Neural cell (in vitro differentiated cells): ENCODE results near the gene FHOD3. TPM values are rescaled to one million over a fixed set of nuclear protein-coding genes. Genes with fewer than 3 reads are reported as not detected.

ENCODE experiments used
- H2AFZ ChIP-seq: fragments of 200-600, 300-800 bp; sonication (generic), shearing (Covaris generic); 2 replicates; pipeline ENCODE4 v1.6.0; 2014; ENCODE audit warnings: low read depth, mild to moderate bottlenecking, antibody characterized with exemption, low read length, moderate library complexity
- H3F3A ChIP-seq: fragments of 200-600 bp; shearing (Covaris generic); 2 replicates; pipeline ENCODE4 v1.6.1; 2016; ENCODE audit warnings: mild to moderate bottlenecking, moderate library complexity, mixed read lengths, antibody characterized with exemption, low read length; ENCODE audit not compliant: insufficient read depth, poor library complexity, severe bottlenecking
- H3K27ac ChIP-seq: fragments of 200-600, 300-800 bp; sonication (generic), shearing (Covaris generic); 2 replicates; pipeline ENCODE4 v1.5.1; 2014; ENCODE audit warnings: mild to moderate bottlenecking, low read length, moderate library complexity
- H3K27me3 ChIP-seq: fragments of 300-800, 200-600 bp; sonication (generic), shearing (Covaris generic); 2 replicates; pipeline ENCODE4 v1.6.0; 2014; ENCODE audit warnings: mild to moderate bottlenecking, low read depth, low read length, moderate library complexity; ENCODE audit not compliant: insufficient read depth
- H3K36me3 ChIP-seq: fragments of 300-800, 200-600 bp; sonication (generic), shearing (Covaris generic); 2 replicates; pipeline ENCODE4 v1.5.1; 2014; ENCODE audit warnings: mild to moderate bottlenecking, antibody characterized with exemption, low read length, moderate library complexity; ENCODE audit not compliant: insufficient read depth
- H3K4me2 ChIP-seq: fragments of 300-800, 200-600 bp; sonication (generic), shearing (Covaris generic); 2 replicates; pipeline ENCODE4 v1.6.0; 2014; ENCODE audit warnings: mild to moderate bottlenecking, low read length
- H3K4me3 ChIP-seq: fragments of 300-800, 200-600 bp; sonication (generic), shearing (Covaris generic); 2 replicates; pipeline ENCODE4 v1.5.1; 2014; ENCODE audit warnings: mild to moderate bottlenecking, low read length, moderate library complexity
- H3K79me2 ChIP-seq: fragments of 200-600 bp; shearing (Covaris generic); replicated peaks from 2 replicates; pipeline ENCODE4 v1.6.0; 2014; ENCODE audit warnings: mild to moderate bottlenecking, low read length, moderate library complexity; ENCODE audit not compliant: insufficient read depth
- H3K9ac ChIP-seq: fragments of 300-800, 200-600 bp; sonication (generic), shearing (Covaris generic); 2 replicates; pipeline ENCODE4 v1.6.1; 2016; ENCODE audit warnings: mild to moderate bottlenecking, low read length, mixed read lengths
- H3K9me2 ChIP-seq: fragments of 200-600 bp; shearing (Covaris generic); 2 replicates; pipeline ENCODE4 v1.6.1; 2016; ENCODE audit warnings: mild to moderate bottlenecking, low read length, mixed read lengths; ENCODE audit not compliant: insufficient read depth
- H3K9me3 ChIP-seq: fragments of 200-600, 300-800 bp; sonication (generic), shearing (Covaris generic); 2 replicates; pipeline ENCODE4 v1.6.1; 2016; ENCODE audit warnings: mild to moderate bottlenecking, mixed run types, low read length, moderate library complexity, mixed read lengths
- H4K20me1 ChIP-seq: fragments of 200-600 bp; shearing (Covaris generic); 2 replicates; pipeline ENCODE4 v1.6.1; 2016; ENCODE audit warnings: mild to moderate bottlenecking, mixed run types; ENCODE audit not compliant: insufficient read depth
- CTCF ChIP-seq: fragments of 450-650 bp; IDR thresholded peaks from 2 replicates; pipeline ENCODE4 v1.5.1; 2014; ENCODE audit warnings: antibody characterized with exemption, mild to moderate bottlenecking, moderate library complexity; ENCODE audit not compliant: poor library complexity, severe bottlenecking
- EP300 ChIP-seq: fragments of 450-650 bp; conservative IDR thresholded peaks from 2 replicates; pipeline ENCODE4 v1.6.1; 2014; ENCODE audit warnings: antibody characterized with exemption, mild to moderate bottlenecking, moderate library complexity; ENCODE audit not compliant: poor library complexity, severe bottlenecking
- EZH2 ChIP-seq: fragments of 200-600, 300-800 bp; shearing (Covaris generic), sonication (generic); IDR thresholded peaks from 2 replicates; pipeline ENCODE4 v1.6.1; 2014; ENCODE audit warnings: antibody characterized with exemption, low read length, borderline replicate concordance, mild to moderate bottlenecking; ENCODE audit not compliant: insufficient read depth, poor library complexity, severe bottlenecking
- MXI1 ChIP-seq: fragments of 450-650 bp; conservative IDR thresholded peaks from 2 replicates; pipeline ENCODE4 v1.6.1; 2014; ENCODE audit warnings: antibody characterized with exemption, mild to moderate bottlenecking; ENCODE audit not compliant: poor library complexity, severe bottlenecking
- POLR2AphosphoS5 ChIP-seq: IDR thresholded peaks from 2 replicates; pipeline ENCODE4 v1.6.1; 2012
- RAD21 ChIP-seq: fragments of 450-650 bp; conservative IDR thresholded peaks from 2 replicates; pipeline ENCODE4 v1.6.1; 2014; ENCODE audit warnings: antibody characterized with exemption, mild to moderate bottlenecking, moderate library complexity
- SMC3 ChIP-seq: fragments of 450-650 bp; conservative IDR thresholded peaks from 2 replicates; pipeline ENCODE4 v1.6.1; 2014; ENCODE audit warnings: antibody characterized with exemption, mild to moderate bottlenecking, moderate library complexity; ENCODE audit not compliant: poor library complexity
- TAF1 ChIP-seq: IDR thresholded peaks from 2 replicates; pipeline ENCODE4 v1.6.1; 2012; ENCODE audit warnings: low read depth
- polyA plus RNA-seq: library from polyadenylated mRNA; depleted of rRNA; stranded (reverse); fragments of >200 nt; gene quantifications from 2 replicates; pipeline ENCODE4 v1.2.3, GENCODE V29; 2014
- TF ChIP-seq, protein P1 (sequence below): IDR thresholded peaks from 2 replicates; pipeline ENCODE4 v1.6.1; 2012; ENCODE audit warnings: borderline replicate concordance

FHOD3 gene
- polyA plus RNA-seq, 1 donor from 2014 or later, result 19.4 TPM

DNA sequence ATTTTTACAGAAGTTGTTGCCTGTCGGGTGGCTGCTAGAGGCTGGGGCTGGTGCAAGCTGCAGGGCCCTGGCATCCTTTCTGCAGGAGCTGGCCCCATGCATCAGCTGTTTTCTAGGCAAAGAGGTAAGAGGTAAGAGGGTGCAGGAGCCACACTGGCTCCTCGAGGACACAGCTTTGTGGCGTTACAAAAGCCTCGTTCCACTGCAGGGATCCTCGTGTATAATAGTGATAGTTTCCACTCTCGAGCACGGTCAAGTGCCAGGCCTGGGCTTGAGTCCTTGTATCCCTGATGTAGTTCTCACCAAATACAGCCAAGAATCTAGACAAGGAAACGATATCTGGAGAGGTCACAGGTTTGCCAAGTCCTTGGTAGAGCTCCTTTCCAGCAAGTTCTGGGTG lies 33.2 kb upstream of the FHOD3 start:
- TF ChIP-seq POLR2AphosphoS5 (no peak), CTCF (no peak), EZH2 (no peak), RAD21 (no peak), EP300 (no peak), MXI1 (no peak)
- TF ChIP-seq, protein P1, sequence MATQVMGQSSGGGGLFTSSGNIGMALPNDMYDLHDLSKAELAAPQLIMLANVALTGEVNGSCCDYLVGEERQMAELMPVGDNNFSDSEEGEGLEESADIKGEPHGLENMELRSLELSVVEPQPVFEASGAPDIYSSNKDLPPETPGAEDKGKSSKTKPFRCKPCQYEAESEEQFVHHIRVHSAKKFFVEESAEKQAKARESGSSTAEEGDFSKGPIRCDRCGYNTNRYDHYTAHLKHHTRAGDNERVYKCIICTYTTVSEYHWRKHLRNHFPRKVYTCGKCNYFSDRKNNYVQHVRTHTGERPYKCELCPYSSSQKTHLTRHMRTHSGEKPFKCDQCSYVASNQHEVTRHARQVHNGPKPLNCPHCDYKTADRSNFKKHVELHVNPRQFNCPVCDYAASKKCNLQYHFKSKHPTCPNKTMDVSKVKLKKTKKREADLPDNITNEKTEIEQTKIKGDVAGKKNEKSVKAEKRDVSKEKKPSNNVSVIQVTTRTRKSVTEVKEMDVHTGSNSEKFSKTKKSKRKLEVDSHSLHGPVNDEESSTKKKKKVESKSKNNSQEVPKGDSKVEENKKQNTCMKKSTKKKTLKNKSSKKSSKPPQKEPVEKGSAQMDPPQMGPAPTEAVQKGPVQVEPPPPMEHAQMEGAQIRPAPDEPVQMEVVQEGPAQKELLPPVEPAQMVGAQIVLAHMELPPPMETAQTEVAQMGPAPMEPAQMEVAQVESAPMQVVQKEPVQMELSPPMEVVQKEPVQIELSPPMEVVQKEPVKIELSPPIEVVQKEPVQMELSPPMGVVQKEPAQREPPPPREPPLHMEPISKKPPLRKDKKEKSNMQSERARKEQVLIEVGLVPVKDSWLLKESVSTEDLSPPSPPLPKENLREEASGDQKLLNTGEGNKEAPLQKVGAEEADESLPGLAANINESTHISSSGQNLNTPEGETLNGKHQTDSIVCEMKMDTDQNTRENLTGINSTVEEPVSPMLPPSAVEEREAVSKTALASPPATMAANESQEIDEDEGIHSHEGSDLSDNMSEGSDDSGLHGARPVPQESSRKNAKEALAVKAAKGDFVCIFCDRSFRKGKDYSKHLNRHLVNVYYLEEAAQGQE, result no peak
- Histone ChIP-seq H4K20me1 (no peaks in the 10 kb centered on the region), H3K4me2 (no peak overlapping the region)

GRCh38 chr18:36265015-36265414 lies 32.5 kb upstream of the FHOD3 start:
- Histone ChIP-seq H3K9me3 (no peaks in the 10 kb centered on the region), H3K9ac (no peak overlapping the region), H3K4me3 (no peak overlapping the region), H3K27me3 (no peaks in the 10 kb centered on the region), H3K27ac (no peak overlapping the region), H4K20me1 (no peaks in the 10 kb centered on the region), H3K4me2 (no peak overlapping the region), H2AFZ (no peak overlapping the region), H3K9me2 (no peaks in the 10 kb centered on the region), H3K79me2 (no peaks in the 10 kb centered on the region), H3K36me3 (no peaks in the 10 kb centered on the region), H3F3A (no peaks in the 10 kb centered on the region)
- no peak for TF ChIP-seq SMC3
- no peak for TF ChIP-seq POLR2AphosphoS5
- TF ChIP-seq EZH2, result no peak
- no peak for TF ChIP-seq TAF1
- TF ChIP-seq EP300, result no peak
- TF ChIP-seq RAD21, result no peak
- TF ChIP-seq, protein P1, result no peak
- no peak for TF ChIP-seq CTCF
- no peak for TF ChIP-seq MXI1

More for the DNA sequence above, 33.2 kb upstream of the FHOD3 start:
- H3K4me3 ChIP-seq, result no peak overlapping the region
- H3K9me2 ChIP-seq, result no peaks in the 10 kb centered on the region
- no peaks in the 10 kb centered on the region for H3K9me3 ChIP-seq
- H3F3A ChIP-seq, result no peaks in the 10 kb centered on the region
- H3K27ac ChIP-seq, result no peak overlapping the region
- H2AFZ ChIP-seq, result no peak overlapping the region
- H3K27me3 ChIP-seq, result no peaks in the 10 kb centered on the region
- no peaks in the 10 kb centered on the region for H3K79me2 ChIP-seq
- H3K36me3 ChIP-seq, result no peaks in the 10 kb centered on the region
- H3K9ac ChIP-seq, result no peak overlapping the region
